Endothelial cell of umbilical vein (primary cell): ENCODE results near the gene KISS1. TPM values are rescaled to one million over a fixed set of nuclear protein-coding genes. Genes with fewer than 3 reads are reported as not detected.

Experiments
- BruUV-seq: library from RNA; stranded (reverse); fragments of 400-500 nt; replicated peaks from 2 replicates; lab custom pipeline; 2021; lab: Mats Ljungman, UMichigan
- CTCF ChIA-PET: fragments of 300-600, 350-600 bp; sonication (Branson Sonifier 250); formaldehyde crosslinking; loops from one replicate; lab custom pipeline; 2021; ENCODE audit warnings: antibody characterized with exemption, inconsistent platforms; lab: Charles Lee
- POLR2A ChIA-PET: fragments of 300-600, 350-600 bp; sonication (Branson Sonifier 250); formaldehyde crosslinking; loops from one replicate; lab custom pipeline; 2021; ENCODE audit warnings: antibody characterized with exemption, inconsistent platforms; lab: Charles Lee
- DNase-seq: peaks from one replicate; pipeline ENCODE4 v3.0.0-alpha.2; 2011; ENCODE audit warnings: low read depth, low spot score
- FAIRE-seq: peaks from 2 replicates; lab custom pipeline; 2011; peaks lifted over from hg19 to GRCh38; lab: Jason Lieb, UNC
- H2AFZ ChIP-seq: 2 replicates; pipeline ENCODE4 v1.6.0; 2012; ENCODE audit warnings: low read depth, low read length, control low read depth, inconsistent platforms
- H3K27ac ChIP-seq: 2 replicates; pipeline ENCODE4 v1.5.1; 2011; ENCODE audit warnings: low read depth, mild to moderate bottlenecking, control low read depth, low read length, moderate library complexity; ENCODE audit not compliant: insufficient read depth
- H3K27me3 ChIP-seq, 2 experiments: 2 replicates each; pipeline versions ENCODE4 v1.6.0 to v1.6.1; 2011; ENCODE audit warnings: low read length in 2 of 2, mixed read lengths in 1 of 2; ENCODE audit not compliant: control insufficient read depth in 2 of 2, insufficient read depth in 2 of 2
- H3K36me3 ChIP-seq, 2 experiments: 2 replicates in 1 of 2; 3 replicates in 1 of 2; pipeline ENCODE4 v1.5.1; 2011; ENCODE audit warnings: low read length in 2 of 2, mild to moderate bottlenecking in 1 of 2, moderate library complexity in 1 of 2; ENCODE audit not compliant: control insufficient read depth in 2 of 2, insufficient read depth in 2 of 2; ENCODE audit errors: extremely low read depth in 1 of 2
- H3K4me1 ChIP-seq: 3 replicates; pipeline ENCODE4 v1.5.1; 2011; ENCODE audit warnings: mild to moderate bottlenecking, low read length; ENCODE audit not compliant: control insufficient read depth, insufficient read depth; ENCODE audit errors: extremely low read depth
- H3K4me2 ChIP-seq: 2 replicates; pipeline ENCODE4 v1.6.1; 2011; ENCODE audit warnings: low read length, control low read depth, mixed read lengths; ENCODE audit not compliant: insufficient read depth
- H3K4me3 ChIP-seq, 3 experiments: fragments of 200-600 bp in 1 of 3; sonication (generic), shearing (Covaris generic) in 1 of 3; replicated peaks in 1 of 3; 2 replicates each; pipeline ENCODE4 v1.5.1; 2011 to 2016; ENCODE audit warnings: control low read depth in 3 of 3, low read length in 3 of 3, mild to moderate bottlenecking in 2 of 3, inconsistent platforms in 1 of 3, low read depth in 1 of 3, moderate library complexity in 1 of 3; ENCODE audit not compliant: insufficient read depth in 1 of 3
- H3K79me2 ChIP-seq: 2 replicates; pipeline ENCODE4 v1.6.0; 2012; ENCODE audit warnings: low read length, inconsistent platforms; ENCODE audit not compliant: control insufficient read depth, insufficient read depth
- H3K9ac ChIP-seq: replicated peaks from 2 replicates; pipeline ENCODE3; 2011; ENCODE audit warnings: low read length, control low read depth; ENCODE audit not compliant: insufficient read depth; ENCODE audit errors: extremely low read depth
- H3K9me1 ChIP-seq: replicated peaks from 3 replicates; pipeline ENCODE4 v1.6.0; 2011; ENCODE audit warnings: mild to moderate bottlenecking, low read length; ENCODE audit not compliant: control insufficient read depth, insufficient read depth; ENCODE audit errors: extremely low read depth
- H3K9me3 ChIP-seq: replicated peaks from 2 replicates; pipeline ENCODE4 v1.5.1; 2012; ENCODE audit warnings: low read length, inconsistent platforms; ENCODE audit not compliant: control insufficient read depth, insufficient read depth
- H4K20me1 ChIP-seq: replicated peaks from 2 replicates; pipeline ENCODE3; 2011; ENCODE audit warnings: mild to moderate bottlenecking, low read length; ENCODE audit not compliant: control insufficient read depth, insufficient read depth; ENCODE audit errors: extremely low read depth
- CTCF ChIP-seq, 2 donors: IDR thresholded peaks; 1 replicate in 1 of 2; 2 replicates in 1 of 2; pipeline ENCODE4 v1.5.1; 2011; ENCODE audit warnings: low read length in 2 of 2, mild to moderate bottlenecking in 2 of 2, moderate library complexity in 2 of 2, control low read depth in 1 of 2, inconsistent platforms in 1 of 2, low read depth in 1 of 2; ENCODE audit not compliant: insufficient read depth in 1 of 2; ENCODE audit errors: extremely low read depth in 1 of 2
- EZH2 ChIP-seq: IDR thresholded peaks from 2 replicates; pipeline ENCODE4 v1.6.1; 2012; ENCODE audit warnings: borderline replicate concordance, low read depth, mild to moderate bottlenecking, moderate library complexity, low read length, inconsistent platforms; ENCODE audit not compliant: severe bottlenecking
- FOS ChIP-seq: IDR thresholded peaks from 2 replicates; pipeline ENCODE4 v1.6.1; 2011; ENCODE audit warnings: mild to moderate bottlenecking, low read length, moderate library complexity, borderline replicate concordance; ENCODE audit not compliant: insufficient read depth
- GATA2 ChIP-seq: IDR thresholded peaks from 2 replicates; pipeline ENCODE4 v1.7.0; 2011; ENCODE audit warnings: low read depth, mild to moderate bottlenecking, moderate library complexity, mixed read lengths, low read length; ENCODE audit not compliant: insufficient read length, insufficient read depth
- JUN ChIP-seq: IDR thresholded peaks from 2 replicates; pipeline ENCODE4 v1.6.1; 2011; ENCODE audit warnings: borderline replicate concordance, low read depth; ENCODE audit not compliant: insufficient read length, insufficient read depth
- MAX ChIP-seq: IDR thresholded peaks from 2 replicates; pipeline ENCODE4 v1.6.1; 2011; ENCODE audit not compliant: insufficient read depth, insufficient read length
- MYC ChIP-seq: IDR thresholded peaks from one replicate; pipeline ENCODE4 v1.6.1; 2011; ENCODE audit warnings: mild to moderate bottlenecking, low read depth, low read length
- POLR2A ChIP-seq: IDR thresholded peaks from 2 replicates; pipeline ENCODE4 v1.6.1; 2012; ENCODE audit warnings: low read depth, mild to moderate bottlenecking, control low read depth, low read length
- POLR2AphosphoS5 ChIP-seq: IDR thresholded peaks from 2 replicates; pipeline ENCODE4 v1.6.1; 2012; ENCODE audit warnings: low read depth, mild to moderate bottlenecking, control low read depth, low read length, moderate library complexity; ENCODE audit not compliant: insufficient read depth
- dilution Hi-C: fragments of 300-500 bp; cut with MboI; formaldehyde crosslinking; loops from one replicate; pipeline ENCODE4 v1.15.0; 2019; ENCODE audit warnings: low sequenced_read_pairs; ENCODE audit not compliant: extremely low pct_ligation_motif_present
- intact Hi-C: fragments of 100-400 bp; cut with micrococcal nuclease; formaldehyde crosslinking; loops from one replicate; pipeline ENCODE4 v1.10.0; 2022
- polyA plus RNA-seq, 4 experiments: library from polyadenylated mRNA; depleted of rRNA in 3 of 4; stranded (reverse) in 3 of 4; unstranded in 1 of 4; fragments of >200 nt; gene quantifications; 2 replicates each; pipeline versions ENCODE4 v1.2.1 to v1.2.3, GENCODE V29; 2011 to 2012; ENCODE audit warnings: missing spikeins in 1 of 4
- total RNA-seq: library from RNA; stranded (reverse); gene quantifications from 2 replicates; pipeline ENCODE4 v1.2.3, GENCODE V29; 2021

Gene KISS1
- total and polyA plus RNA-seq, 2 donors (not counting 3 experiments of a cell fraction or from before 2014, with no cell fraction given) = 0.22 to 1.00 TPM

GRCh38 chr1:204203206-204203767, 7.0 kb upstream of the KISS1 start:
- Histone ChIP-seq H3K9ac (no peak overlapping the region), H2AFZ (no peak overlapping the region), H3K27ac (no peak overlapping the region), H3K36me3 (no peaks in the 10 kb centered on the region), H4K20me1 (no peaks in the 10 kb centered on the region), H3K4me1 (peaks cover 17% of the 10 kb centered on the region), H3K9me1 (no peaks in the 10 kb centered on the region), H3K27me3 (no peaks in the 10 kb centered on the region), H3K9me3 (no peaks in the 10 kb centered on the region), H3K79me2 (no peaks in the 10 kb centered on the region), H3K4me2 (no peak overlapping the region), H3K4me3 (no peak overlapping the region)
- POLR2A ChIA-PET = no interaction called here
- no peak for TF ChIP-seq MAX
- TF ChIP-seq JUN = no peak
- no peak for TF ChIP-seq MYC
- no peak for TF ChIP-seq CTCF (IDR thresholded peaks at IDR 0.05; ENCODE audit: extremely low read depth in 1 of 2, insufficient read depth in 1 of 2, low read depth in 1 of 2, low read length in 2 of 2)
- TF ChIP-seq POLR2AphosphoS5 = no peak
- TF ChIP-seq POLR2A = no peak
- TF ChIP-seq GATA2 = no peak
- TF ChIP-seq EZH2 = no peak
- TF ChIP-seq FOS = no peak
- no TSS peak for BruUV-seq
- intact Hi-C loops = no loop called here
- DNase-seq (no peak), FAIRE-seq (no peak)
- CTCF ChIA-PET = interaction anchor here (0.6 to 11.0 kb wide), 5 partner anchors 11 to 160 kb away, joined by 3 to 770 read pairs (median 3); partner anchors contain the start of genes ETNK2 and REN
- dilution Hi-C loops = no loop called here
